Uterus (tissue), 2 donors: Measurements from ENCODE around the gene ARHGAP15.

ENCODE experiments used
- CTCF ChIP-seq, 4 experiments: fragments of 200-600 bp in 2 of 4; fragments of 450-650 bp in 2 of 4; sonication (generic) in 2 of 4; IDR thresholded peaks; one replicate each; pipeline ENCODE4 v1.5.1; 2016 to 2019; ENCODE audit warnings: antibody characterized with exemption in 4 of 4, mild to moderate bottlenecking in 2 of 4, moderate library complexity in 1 of 4
- POLR2A ChIP-seq, 2 donors: fragments of 450-650 bp; IDR thresholded peaks; one replicate each; pipeline ENCODE4 v1.6.1; 2016; ENCODE audit warnings: antibody characterized with exemption in 2 of 2, mild to moderate bottlenecking in 1 of 2, moderate library complexity in 1 of 2

- TF ChIP-seq CTCF (IDR thresholded peaks at IDR 0.05) (no peak), POLR2A (IDR thresholded peaks at IDR 0.05) (no peak)
These were observed 47.6 kb upstream of the ARHGAP15 start for GRCh38 chr2:143081616-143082015.
